Omental fat pad (tissue), 4 donors: ENCODE results near the gene CMPK1. TPM values are rescaled to one million over a fixed set of nuclear protein-coding genes. Genes with fewer than 3 reads are reported as not detected.

Experiments used
- ATAC-seq: fragments of 150-250 bp; one replicate; pipeline ENCODE4 v1.9.1; 2016; ENCODE audit warnings: mild to moderate bottlenecking, moderate library complexity; ENCODE audit not compliant: low FRiP score
- DNase-seq: peaks from one replicate; pipeline ENCODE4 v3.0.0-alpha.2; 2019; ENCODE audit warnings: low spot score
- total RNA-seq, 4 donors: library from RNA; depleted of rRNA; stranded (reverse); fragments of >200 nt; gene quantifications; one replicate each; pipeline ENCODE4 v1.1.0, GENCODE V29; 2016
- TF ChIP-seq, protein P1 (sequence below), 3 donors: fragments of 450-650 bp; IDR thresholded peaks; one replicate each; pipeline ENCODE4 v1.5.1; 2016 to 2017; ENCODE audit warnings: antibody characterized with exemption in 3 of 3, mild to moderate bottlenecking in 3 of 3, moderate library complexity in 2 of 3

Gene CMPK1
- total RNA-seq, 4 donors from 2014 or later = 96.9 to 120 (median 112) TPM

GRCh38 chr1:47390843-47391242 lies 57.3 kb downstream of the CMPK1 start:
- DNase-seq (no peak), ATAC-seq (no peak)
- TF ChIP-seq, protein P1, sequence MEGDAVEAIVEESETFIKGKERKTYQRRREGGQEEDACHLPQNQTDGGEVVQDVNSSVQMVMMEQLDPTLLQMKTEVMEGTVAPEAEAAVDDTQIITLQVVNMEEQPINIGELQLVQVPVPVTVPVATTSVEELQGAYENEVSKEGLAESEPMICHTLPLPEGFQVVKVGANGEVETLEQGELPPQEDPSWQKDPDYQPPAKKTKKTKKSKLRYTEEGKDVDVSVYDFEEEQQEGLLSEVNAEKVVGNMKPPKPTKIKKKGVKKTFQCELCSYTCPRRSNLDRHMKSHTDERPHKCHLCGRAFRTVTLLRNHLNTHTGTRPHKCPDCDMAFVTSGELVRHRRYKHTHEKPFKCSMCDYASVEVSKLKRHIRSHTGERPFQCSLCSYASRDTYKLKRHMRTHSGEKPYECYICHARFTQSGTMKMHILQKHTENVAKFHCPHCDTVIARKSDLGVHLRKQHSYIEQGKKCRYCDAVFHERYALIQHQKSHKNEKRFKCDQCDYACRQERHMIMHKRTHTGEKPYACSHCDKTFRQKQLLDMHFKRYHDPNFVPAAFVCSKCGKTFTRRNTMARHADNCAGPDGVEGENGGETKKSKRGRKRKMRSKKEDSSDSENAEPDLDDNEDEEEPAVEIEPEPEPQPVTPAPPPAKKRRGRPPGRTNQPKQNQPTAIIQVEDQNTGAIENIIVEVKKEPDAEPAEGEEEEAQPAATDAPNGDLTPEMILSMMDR (IDR thresholded peaks at IDR 0.05) = no peak

DNA sequence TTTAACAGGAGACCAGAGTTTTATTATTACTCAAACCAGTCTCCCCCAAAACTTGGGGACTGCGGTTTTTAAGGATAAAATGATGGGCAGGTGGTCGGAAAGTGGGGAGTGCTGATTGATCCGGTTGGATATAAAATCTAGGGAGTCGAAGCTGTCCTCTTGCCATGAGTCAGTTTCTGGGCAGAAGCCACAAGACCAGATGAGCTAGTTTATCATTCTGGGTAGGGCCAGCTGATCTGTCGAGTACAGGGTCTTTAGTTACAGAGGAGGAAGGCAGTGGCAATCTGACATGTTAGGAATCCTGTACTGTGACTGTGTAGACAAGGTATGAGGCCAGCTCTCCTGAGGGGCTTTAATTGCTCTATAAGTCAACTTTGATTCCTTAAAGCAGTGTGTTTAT lies 59.6 kb downstream of the CMPK1 start:
- ATAC-seq = no peak
- TF ChIP-seq, protein P1 (IDR thresholded peaks at IDR 0.05) = no peak
- no peak for DNase-seq

- TF ChIP-seq, protein P1 (IDR thresholded peaks at IDR 0.05) = no peak
- DNase-seq = no peak
Observed at GRCh38 chr1:47395433-47395832, 61.8 kb downstream of the CMPK1 start.

DNA sequence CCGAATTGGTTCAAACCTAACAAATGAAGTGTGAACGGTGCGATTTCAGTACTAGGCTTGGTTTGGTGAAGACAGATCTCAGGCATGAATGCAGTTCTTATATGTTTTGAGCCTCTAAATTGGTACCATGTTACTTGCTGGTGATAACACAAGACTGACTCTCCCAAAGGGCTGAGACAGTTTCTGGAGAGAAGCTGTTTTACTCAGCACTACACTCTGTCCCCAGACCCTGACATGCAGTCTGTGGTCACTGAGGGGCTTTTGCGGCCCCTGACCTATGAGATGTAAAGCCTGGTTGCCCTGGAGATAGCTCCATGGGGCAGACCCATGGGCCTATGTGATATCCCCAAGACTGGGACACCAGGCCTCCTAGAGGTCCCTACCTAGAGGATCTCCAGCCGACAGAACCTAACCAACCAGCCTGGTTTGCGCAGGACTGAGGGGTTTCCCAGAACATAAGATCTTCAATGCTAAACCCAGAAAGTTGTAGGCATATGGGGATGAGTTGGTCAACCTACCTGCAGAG lies 63.1 kb downstream of the CMPK1 start:
- ATAC-seq = no peak
- TF ChIP-seq, protein P1 (IDR thresholded peaks at IDR 0.05) = no peak
- DNase-seq = no peak

More at GRCh38 chr1:47395433-47395832, 61.8 kb downstream of the CMPK1 start:
- no peak for ATAC-seq

DNA sequence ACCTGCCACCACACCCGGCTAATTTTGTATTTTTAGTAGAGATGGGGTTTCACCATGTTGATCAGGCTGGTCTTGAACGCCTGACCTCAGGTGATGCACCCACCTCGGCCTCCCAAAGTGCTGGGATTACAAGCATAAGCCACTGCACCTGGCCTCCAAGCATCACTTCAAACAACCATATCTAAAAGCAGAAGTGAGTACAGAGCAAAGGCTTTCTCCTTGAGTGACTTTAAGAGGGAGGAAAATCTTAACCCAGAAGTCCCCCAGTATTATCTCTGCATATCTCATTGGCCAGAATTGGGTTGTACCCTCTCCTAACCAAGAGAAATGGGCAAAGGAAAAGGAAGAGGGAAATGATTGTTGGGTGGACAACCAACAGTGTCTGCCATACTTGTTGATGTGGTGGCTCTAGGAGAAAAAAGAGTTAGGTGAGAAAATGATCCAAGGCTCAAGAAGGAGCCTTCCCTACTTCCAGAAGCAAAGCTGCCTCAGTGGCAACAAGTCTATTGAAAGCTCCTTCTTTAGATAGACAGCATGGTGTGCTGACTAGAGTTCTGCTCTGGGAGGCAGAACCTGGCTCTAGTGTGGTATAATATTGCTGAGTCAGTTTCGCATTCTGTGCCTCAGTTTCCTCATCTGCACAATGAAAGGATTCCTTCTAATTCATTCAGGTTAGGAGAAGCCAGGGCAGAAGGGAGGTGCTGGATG lies 65.7 kb downstream of the CMPK1 start:
- ATAC-seq (no peak), DNase-seq (no peak)
- TF ChIP-seq, protein P1 (IDR thresholded peaks at IDR 0.05) = no peak

GRCh38 chr1:47399846-47400155 lies 66.2 kb downstream of the CMPK1 start:
- ATAC-seq = no peak
- DNase-seq = no peak

More at GRCh38 chr1:47399846-47400155, 66.2 kb downstream of the CMPK1 start:
- TF ChIP-seq, protein P1 (IDR thresholded peaks at IDR 0.05) = no peak
